ENCODE measurements around the gene CELF6.
"Not testable (repeated sequence)": the region's sequence is repeated elsewhere in the genome, so short reads cannot be mapped to it uniquely, and the experiment has no call there.

The CELF6 gene

DNA sequence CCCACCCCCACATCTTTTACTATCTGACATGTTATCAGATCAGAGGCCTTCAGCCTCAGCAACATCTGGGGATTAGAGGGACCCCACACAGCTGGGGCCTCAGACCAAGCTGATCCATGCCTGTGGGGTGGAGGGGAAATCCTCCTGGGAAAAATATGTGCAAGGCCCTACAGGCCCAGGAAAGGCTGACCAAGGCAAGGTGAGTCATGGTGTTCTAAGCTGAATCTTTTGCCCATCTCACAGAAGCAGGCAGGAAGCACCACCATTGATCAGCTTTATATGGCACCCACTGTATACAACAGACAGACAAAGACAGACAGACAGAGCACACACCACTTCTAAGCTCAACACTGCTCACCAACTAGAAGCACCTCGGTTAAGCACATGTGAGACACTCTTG is 35.2 kb downstream of the CELF6 start:
- Histone ChIP-seq H3K4me3 (ENCODE audit: low read length) (no peak overlapping the region), H3K9ac (ENCODE audit: low read length) (no peak overlapping the region), H3K27me3 (ENCODE audit: control insufficient read depth, insufficient read depth, low read length) (no peaks in the 10 kb centered on the region), H3K9me3 (ENCODE audit: control insufficient read depth, low read length) (no peaks in the 10 kb centered on the region), H3K36me3 (ENCODE audit: control insufficient read depth, insufficient read depth, low read length) (no peaks in the 10 kb centered on the region), H3K4me1 (ENCODE audit: control insufficient read depth, insufficient read depth, low read length) (no peaks in the 10 kb centered on the region)

DNA sequence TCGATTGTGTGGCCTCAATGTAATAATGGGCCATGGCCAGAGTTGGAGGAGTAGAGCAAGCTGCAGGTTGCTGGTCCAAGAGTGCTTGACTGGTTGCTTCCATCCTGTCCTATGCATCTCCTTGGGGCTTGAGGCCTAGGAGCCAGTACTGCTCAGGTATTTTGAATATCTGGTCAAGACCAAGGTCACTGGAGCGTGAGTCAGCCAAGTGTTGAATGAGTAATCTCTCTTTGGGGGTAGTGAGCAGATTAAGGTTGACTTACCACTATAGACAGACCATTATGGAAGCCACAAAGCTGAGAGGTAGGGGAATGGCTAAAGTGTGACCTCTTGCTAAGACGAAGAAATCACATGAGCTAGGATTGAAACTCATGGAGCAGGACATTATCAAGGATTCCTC is 38.2 kb downstream of the CELF6 start:
- Histone ChIP-seq H3K9me3 (ENCODE audit: control insufficient read depth, low read length) (no peaks in the 10 kb centered on the region), H3K27me3 (ENCODE audit: control insufficient read depth, insufficient read depth, low read length) (no peaks in the 10 kb centered on the region), H3K4me3 (ENCODE audit: low read length) (no peak overlapping the region), H3K4me1 (ENCODE audit: control insufficient read depth, insufficient read depth, low read length) (no peaks in the 10 kb centered on the region), H3K36me3 (ENCODE audit: control insufficient read depth, insufficient read depth, low read length) (no peaks in the 10 kb centered on the region), H3K9ac (ENCODE audit: low read length) (no peak overlapping the region)

DNA sequence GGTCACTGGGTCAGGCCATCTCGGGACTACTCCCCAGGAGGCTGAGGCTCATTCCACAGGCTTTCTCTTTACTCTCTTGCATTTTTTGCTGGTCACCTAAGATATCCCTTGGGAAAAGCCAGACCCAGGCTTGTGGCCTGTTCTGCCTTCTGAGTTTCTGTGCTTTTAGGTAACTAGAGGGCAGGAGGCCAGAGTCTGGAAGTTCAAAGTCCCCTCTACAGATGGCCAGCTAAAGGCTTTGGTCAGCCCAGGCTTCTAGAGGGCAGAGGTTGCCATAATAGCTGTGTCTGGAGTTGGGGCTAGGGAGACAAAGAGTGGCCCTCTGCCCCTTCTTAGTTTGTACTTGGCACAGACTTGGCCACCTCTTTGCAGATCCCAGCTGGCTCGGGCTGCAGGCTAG is 39.2 kb downstream of the CELF6 start:
- no peaks in the 10 kb centered on the region for H3K27me3 ChIP-seq (ENCODE audit: control insufficient read depth, insufficient read depth, low read length)
- H3K9me3 ChIP-seq (ENCODE audit: control insufficient read depth, low read length) = no peaks in the 10 kb centered on the region
- no peaks in the 10 kb centered on the region for H3K36me3 ChIP-seq (ENCODE audit: control insufficient read depth, insufficient read depth, low read length)
- no peak overlapping the region for H3K9ac ChIP-seq (ENCODE audit: low read length)
- H3K4me1 ChIP-seq (ENCODE audit: control insufficient read depth, insufficient read depth, low read length) = no peaks in the 10 kb centered on the region
- H3K4me3 ChIP-seq (ENCODE audit: low read length) = no peak overlapping the region

DNA sequence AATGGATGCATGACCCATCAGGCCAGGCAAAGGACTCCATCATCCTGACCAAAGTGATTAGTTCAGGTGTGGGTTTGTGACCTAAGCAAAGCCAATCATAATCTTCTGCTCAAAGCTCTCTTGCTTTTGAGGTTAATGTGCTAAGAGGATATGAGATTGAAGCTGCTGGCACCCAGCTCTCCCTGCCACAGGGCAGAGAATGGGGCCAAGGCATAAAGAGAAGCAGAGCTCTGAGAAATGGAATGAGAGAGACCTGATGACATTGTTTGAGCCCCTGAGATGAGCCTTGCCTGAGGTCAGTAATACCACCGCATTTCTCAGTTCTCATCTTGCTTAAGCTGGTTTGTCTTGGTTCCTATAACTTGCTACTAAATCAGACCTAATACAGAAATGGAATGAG is 41.2 kb downstream of the CELF6 start:
- Histone ChIP-seq H3K36me3 (ENCODE audit: control insufficient read depth, insufficient read depth, low read length) (no peaks in the 10 kb centered on the region), H3K4me1 (ENCODE audit: control insufficient read depth, insufficient read depth, low read length) (no peaks in the 10 kb centered on the region), H3K9me3 (ENCODE audit: control insufficient read depth, low read length) (no peaks in the 10 kb centered on the region), H3K9ac (ENCODE audit: low read length) (no peak overlapping the region), H3K4me3 (ENCODE audit: low read length) (no peak overlapping the region), H3K27me3 (ENCODE audit: control insufficient read depth, insufficient read depth, low read length) (no peaks in the 10 kb centered on the region)

DNA sequence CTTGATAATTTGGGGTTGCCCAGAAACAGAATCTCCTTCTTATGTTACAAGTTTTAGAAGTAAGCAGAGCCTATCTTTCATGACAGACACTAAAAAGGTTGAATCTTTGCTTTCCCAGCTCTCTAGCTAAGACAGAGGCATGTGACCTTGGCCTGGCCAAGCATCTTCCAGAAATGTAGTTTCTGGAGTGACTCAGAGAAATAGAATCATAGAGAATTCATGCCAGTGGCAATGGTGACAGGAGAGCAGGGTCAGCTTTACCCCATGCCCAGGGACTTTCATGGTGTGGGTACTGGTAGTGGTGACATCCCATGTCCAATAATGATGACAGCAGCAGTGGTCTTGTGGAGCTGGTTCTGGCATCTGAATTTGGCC is 43.6 kb downstream of the CELF6 start:
- Histone ChIP-seq H3K9ac (ENCODE audit: low read length) (no peak overlapping the region), H3K36me3 (ENCODE audit: control insufficient read depth, insufficient read depth, low read length) (no peaks in the 10 kb centered on the region), H3K4me1 (ENCODE audit: control insufficient read depth, insufficient read depth, low read length) (peaks cover 6% of the 10 kb centered on the region), H3K4me3 (ENCODE audit: low read length) (no peak overlapping the region), H3K9me3 (ENCODE audit: control insufficient read depth, low read length) (no peaks in the 10 kb centered on the region), H3K27me3 (ENCODE audit: control insufficient read depth, insufficient read depth, low read length) (no peaks in the 10 kb centered on the region)

DNA sequence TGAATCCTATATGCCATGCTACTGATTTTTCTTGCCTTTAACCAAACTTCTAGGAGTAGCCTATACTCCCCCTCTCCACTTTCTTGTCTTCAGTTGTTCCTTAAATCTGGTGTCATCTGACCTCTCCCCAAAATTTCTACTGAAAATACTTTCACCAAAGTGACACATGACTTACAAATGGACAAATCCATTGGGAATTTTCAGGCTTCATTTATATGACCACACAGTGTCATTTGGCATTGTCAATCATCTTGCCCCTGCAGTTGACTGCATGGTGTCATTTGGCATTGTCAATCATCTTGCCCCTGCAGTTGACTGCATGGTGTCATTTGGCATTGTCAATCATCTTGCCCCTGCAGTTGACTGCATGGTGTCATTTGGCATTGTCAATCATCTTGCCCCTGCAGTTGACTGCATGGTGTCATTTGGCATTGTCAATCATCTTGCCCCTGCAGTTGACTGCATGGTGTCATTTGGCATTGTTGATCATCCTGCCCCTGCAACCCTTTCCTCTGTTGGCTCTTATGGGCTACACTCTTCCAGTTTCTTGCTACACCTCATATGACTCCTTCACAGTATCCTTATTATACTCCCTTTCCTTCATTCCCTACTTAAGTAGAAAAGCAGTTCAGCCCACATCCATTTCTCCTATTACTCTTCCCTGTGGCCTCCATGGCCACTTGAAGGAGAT is 44.2 kb downstream of the CELF6 start:
- H3K27me3 ChIP-seq (ENCODE audit: control insufficient read depth, insufficient read depth, low read length); H3K9me3 ChIP-seq (ENCODE audit: control insufficient read depth, low read length); H3K4me3 ChIP-seq (ENCODE audit: low read length); H3K36me3 ChIP-seq (ENCODE audit: control insufficient read depth, insufficient read depth, low read length); H3K4me1 ChIP-seq (ENCODE audit: control insufficient read depth, insufficient read depth, low read length); H3K9ac ChIP-seq (ENCODE audit: low read length): not testable (repeated sequence)

DNA sequence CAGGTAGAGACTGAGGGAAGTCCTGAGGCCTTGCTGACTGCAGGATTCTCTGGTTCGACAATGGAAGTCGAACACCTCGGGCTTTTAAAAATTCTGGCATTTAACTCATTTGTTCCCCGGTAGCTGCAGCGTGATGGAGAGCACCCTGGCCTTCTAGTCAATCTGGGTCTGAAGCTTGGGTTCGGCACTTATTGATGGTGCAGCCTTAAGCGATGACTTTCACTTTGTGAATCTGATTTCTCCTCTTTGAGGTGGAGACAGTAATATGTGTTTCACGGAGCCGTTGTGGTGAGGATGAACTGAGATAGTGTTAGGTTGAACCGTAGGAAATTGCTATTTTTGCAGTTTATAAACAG is 47.0 kb downstream of the CELF6 start:
- Histone ChIP-seq H3K9me3 (ENCODE audit: control insufficient read depth, low read length) (no peaks in the 10 kb centered on the region), H3K4me3 (ENCODE audit: low read length) (peak overlapping the region; percentile 42), H3K27me3 (ENCODE audit: control insufficient read depth, insufficient read depth, low read length) (no peaks in the 10 kb centered on the region), H3K4me1 (ENCODE audit: control insufficient read depth, insufficient read depth, low read length) (peaks cover 6% of the 10 kb centered on the region), H3K36me3 (ENCODE audit: control insufficient read depth, insufficient read depth, low read length) (no peaks in the 10 kb centered on the region), H3K9ac (ENCODE audit: low read length) (peak overlapping the region; percentile 41)

DNA sequence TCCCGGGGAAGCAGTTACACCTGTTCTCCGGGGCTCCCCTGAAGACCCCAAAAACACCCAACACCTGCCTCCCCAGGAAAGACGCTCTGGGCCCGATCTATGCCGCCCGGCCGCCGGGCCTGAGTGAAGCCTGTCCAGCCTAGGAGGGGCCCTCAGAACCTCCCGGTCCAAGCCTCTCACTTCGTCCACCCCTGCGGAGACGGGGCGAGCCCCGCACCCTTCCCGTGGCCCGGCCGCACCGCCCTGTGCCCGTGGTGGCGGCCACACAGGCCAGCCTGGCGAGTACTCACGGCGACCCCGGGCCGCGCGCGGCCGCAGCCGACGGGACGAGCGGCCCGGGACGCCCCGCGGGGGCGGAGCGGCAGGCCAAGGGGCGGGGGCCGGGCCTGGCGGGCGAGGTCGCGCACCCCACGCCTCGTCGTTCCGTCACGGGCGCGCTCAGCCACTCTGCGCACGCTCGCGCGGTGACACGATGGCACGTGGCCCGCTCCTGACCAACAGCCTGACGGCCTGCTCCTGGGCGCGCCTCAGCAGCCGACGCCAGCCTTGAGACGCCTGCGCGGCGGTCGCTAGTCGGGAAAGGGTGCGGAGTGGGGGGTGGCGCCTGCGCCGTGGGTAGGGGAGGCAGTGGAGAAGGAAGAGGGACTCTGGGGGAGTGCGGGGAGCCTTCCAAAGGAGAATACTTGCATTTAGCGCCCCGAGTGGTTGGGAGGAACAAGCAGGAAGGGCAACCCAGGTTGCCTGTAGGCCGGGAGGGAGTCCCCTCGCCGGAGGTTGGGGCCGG is 47.6 kb downstream of the CELF6 start, which contains the start of gene PARP6:
Gene PARP6 (minus strand): TSS at position 342 of the 784 bp plus-strand sequence. CDS start 5,077 bp downstream, outside the sequence.
- H3K9ac ChIP-seq (ENCODE audit: low read length) = peak within 1 kb of the TSS; percentile 86
- peak within 1 kb of the TSS; percentile 42 for H3K4me3 ChIP-seq (ENCODE audit: low read length)
- no peaks in the 10 kb centered on the region for H3K9me3 ChIP-seq (ENCODE audit: control insufficient read depth, low read length)
- no peaks in the 10 kb centered on the region for H3K27me3 ChIP-seq (ENCODE audit: control insufficient read depth, insufficient read depth, low read length)
- no peaks in the 10 kb centered on the region for H3K36me3 ChIP-seq (ENCODE audit: control insufficient read depth, insufficient read depth, low read length)
- peaks cover 6% of the 10 kb centered on the region for H3K4me1 ChIP-seq (ENCODE audit: control insufficient read depth, insufficient read depth, low read length)

DNA sequence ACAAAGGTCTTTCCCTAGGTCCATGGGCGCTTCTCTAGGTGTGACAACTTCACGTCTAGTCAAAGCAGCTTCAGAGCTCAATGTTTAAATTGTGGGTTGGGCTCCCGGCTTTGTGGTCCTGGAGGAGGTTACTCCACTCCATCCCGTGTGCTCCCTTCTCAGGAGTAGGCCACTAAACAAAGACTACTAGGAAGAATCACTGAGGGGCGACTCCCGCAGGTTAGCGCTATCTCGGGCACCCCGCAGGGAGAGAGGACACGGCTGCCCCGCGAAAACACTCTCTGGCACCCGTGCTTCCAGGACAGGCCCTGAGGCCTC is 48.1 kb downstream of the CELF6 start:
- Histone ChIP-seq H3K36me3 (ENCODE audit: control insufficient read depth, insufficient read depth, low read length) (no peaks in the 10 kb centered on the region), H3K4me3 (ENCODE audit: low read length) (peak overlapping the region; percentile 35), H3K27me3 (ENCODE audit: control insufficient read depth, insufficient read depth, low read length) (no peaks in the 10 kb centered on the region), H3K9ac (ENCODE audit: low read length) (peak overlapping the region; percentile 86), H3K4me1 (ENCODE audit: control insufficient read depth, insufficient read depth, low read length) (peaks cover 6% of the 10 kb centered on the region), H3K9me3 (ENCODE audit: control insufficient read depth, low read length) (no peaks in the 10 kb centered on the region)

DNA sequence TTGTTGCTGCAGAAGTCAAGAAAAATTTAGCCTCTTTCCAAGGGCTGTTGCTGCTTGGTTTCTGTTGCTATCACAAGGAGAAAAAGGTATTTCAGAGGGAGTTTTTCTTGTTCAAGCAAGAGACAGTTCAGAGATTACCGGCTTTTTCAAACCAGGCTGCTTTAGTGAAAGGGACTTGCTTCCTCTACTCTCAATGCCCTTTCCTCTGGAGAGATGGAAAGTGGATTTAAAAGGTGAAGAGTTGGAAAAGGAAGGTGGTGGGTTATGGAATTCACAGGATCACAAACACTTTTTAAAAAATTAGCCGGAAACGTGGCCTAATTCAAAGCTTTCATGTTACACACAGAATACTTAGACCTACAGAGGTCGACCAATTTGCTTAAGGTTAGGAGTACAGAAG is 48.7 kb downstream of the CELF6 start:
- H3K4me3 ChIP-seq (ENCODE audit: low read length) = no peak overlapping the region
- no peaks in the 10 kb centered on the region for H3K9me3 ChIP-seq (ENCODE audit: control insufficient read depth, low read length)
- H3K4me1 ChIP-seq (ENCODE audit: control insufficient read depth, insufficient read depth, low read length) = peaks cover 6% of the 10 kb centered on the region
- no peak overlapping the region for H3K9ac ChIP-seq (ENCODE audit: low read length)
- H3K36me3 ChIP-seq (ENCODE audit: control insufficient read depth, insufficient read depth, low read length) = no peaks in the 10 kb centered on the region
- no peaks in the 10 kb centered on the region for H3K27me3 ChIP-seq (ENCODE audit: control insufficient read depth, insufficient read depth, low read length)

DNA sequence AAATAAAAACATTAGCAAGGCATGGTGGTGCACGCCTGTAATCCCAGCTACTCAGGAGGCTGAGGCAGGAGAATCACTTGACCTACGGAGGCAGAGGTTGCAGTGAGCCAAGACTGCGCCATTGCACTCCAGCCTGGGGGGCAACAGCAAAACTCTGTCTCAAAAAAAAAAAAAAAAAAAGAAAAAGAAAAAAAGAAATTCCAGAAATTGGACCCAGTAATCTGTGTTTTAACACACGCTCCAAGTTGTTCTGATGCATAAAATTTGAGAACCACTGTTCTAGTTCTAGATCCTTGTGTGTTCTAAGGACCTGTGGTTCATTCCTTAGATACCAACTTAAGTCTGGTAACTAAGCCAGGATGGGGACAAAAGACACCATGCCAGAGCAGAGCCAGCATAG is 50.2 kb downstream of the CELF6 start:
- Histone ChIP-seq H3K36me3 (ENCODE audit: control insufficient read depth, insufficient read depth, low read length) (no peaks in the 10 kb centered on the region), H3K9me3 (ENCODE audit: control insufficient read depth, low read length) (no peaks in the 10 kb centered on the region), H3K4me1 (ENCODE audit: control insufficient read depth, insufficient read depth, low read length) (peaks cover 6% of the 10 kb centered on the region), H3K4me3 (ENCODE audit: low read length) (no peak overlapping the region), H3K9ac (ENCODE audit: low read length) (no peak overlapping the region), H3K27me3 (ENCODE audit: control insufficient read depth, insufficient read depth, low read length) (no peaks in the 10 kb centered on the region)

DNA sequence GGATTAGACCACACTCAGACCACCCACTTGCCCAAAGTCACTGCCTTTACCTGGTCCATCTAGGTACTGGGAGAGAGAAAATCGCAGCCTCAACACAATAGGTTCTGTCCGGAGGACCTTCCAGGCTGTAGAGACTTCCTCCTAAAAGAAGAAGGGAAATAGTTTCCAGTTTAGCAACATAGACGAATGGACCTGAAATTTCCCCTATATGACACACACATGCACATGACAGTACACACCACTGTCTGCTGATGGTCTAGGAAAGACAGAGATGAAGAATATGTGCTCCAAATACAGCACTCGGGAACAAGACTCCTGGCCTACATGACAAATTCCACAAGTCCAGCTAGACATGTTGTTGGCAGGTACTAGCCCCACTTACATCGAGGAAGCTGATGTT is 54.9 kb downstream of the CELF6 start:
- Histone ChIP-seq H3K4me1 (ENCODE audit: control insufficient read depth, insufficient read depth, low read length) (no peaks in the 10 kb centered on the region), H3K9me3 (ENCODE audit: control insufficient read depth, low read length) (no peaks in the 10 kb centered on the region)

More for the DNA sequence above, 54.9 kb downstream of the CELF6 start:
- H3K36me3 ChIP-seq (ENCODE audit: control insufficient read depth, insufficient read depth, low read length) = peaks cover 16% of the 10 kb centered on the region
- no peak overlapping the region for H3K4me3 ChIP-seq (ENCODE audit: low read length)
- H3K27me3 ChIP-seq (ENCODE audit: control insufficient read depth, insufficient read depth, low read length) = no peaks in the 10 kb centered on the region
- H3K9ac ChIP-seq (ENCODE audit: low read length) = no peak overlapping the region

Data from mucosa of stomach (tissue), 1 donor.